ENCODE results near the gene TLCD5.

The TLCD5 gene

GRCh38 chr11:120324932-120325810, at the start of gene TLCD5:
Gene TLCD5 (plus strand): TSS chr11:120325299. CDS start chr11:120327442, 2,143 bp downstream.
- no peak for FAIRE-seq
- DNase-seq (ENCODE audit: extremely low spot score, insufficient read length, low read depth), result no peak

- DNase-seq (ENCODE audit: extremely low spot score, insufficient read length, low read depth), result no peak
- FAIRE-seq, result no peak
These were observed 45.6 kb upstream of the TLCD5 start for GRCh38 chr11:120279502-120279901.

- DNase-seq (ENCODE audit: extremely low spot score, insufficient read length, low read depth) (no peak), FAIRE-seq (no peak)
These were observed 44.5 kb upstream of the TLCD5 start for GRCh38 chr11:120280600-120281051.

GRCh38 chr11:120281143-120281795, 43.8 kb upstream of the TLCD5 start:
- no peak for DNase-seq (ENCODE audit: extremely low spot score, insufficient read length, low read depth)
- FAIRE-seq, result no peak

DNA sequence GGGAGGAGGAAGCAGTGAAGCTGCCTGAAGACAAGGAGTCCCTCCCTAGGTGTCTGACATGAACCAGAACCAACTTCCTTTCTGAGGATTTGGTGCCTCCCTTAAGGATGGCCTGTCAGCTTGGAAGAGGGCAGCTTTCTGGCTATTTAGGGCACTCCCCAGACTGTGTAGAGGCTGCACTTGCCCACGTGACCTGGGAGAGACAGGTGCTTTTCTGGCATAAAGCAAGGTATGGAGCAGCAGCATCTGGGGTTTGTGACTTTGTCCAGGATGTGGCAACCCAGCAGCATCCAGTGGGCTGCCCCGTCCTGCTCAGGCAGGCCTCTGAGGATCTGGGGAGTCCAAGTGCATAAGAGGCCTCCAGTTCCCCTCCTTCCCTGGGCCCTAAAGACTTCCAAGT, 42.0 kb upstream of the TLCD5 start:
- FAIRE-seq (no peak), DNase-seq (ENCODE audit: extremely low spot score, insufficient read length, low read depth) (no peak)

DNA sequence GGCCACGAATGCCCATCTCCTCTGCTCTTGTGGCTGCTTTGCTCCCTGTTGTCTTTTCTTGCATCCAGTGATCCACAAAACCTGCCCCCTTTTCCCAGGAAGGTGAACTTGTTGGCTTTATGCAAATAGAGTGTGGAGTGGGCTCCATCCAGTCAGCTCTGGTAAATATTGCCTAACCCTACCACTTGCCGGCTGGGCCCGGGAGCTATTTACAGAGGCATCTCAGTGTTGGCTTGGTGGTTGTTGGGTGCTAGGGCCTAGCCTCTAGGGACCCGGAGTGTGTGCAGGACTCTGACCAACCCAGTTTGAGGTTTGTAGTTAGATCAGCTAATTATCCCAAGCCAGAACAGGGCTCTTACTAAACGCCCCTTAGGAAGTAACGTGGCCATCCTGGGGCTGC, 40.8 kb upstream of the TLCD5 start:
- FAIRE-seq (no peak), DNase-seq (ENCODE audit: extremely low spot score, insufficient read length, low read depth) (no peak)

GRCh38 chr11:120285256-120285655, 39.8 kb upstream of the TLCD5 start:
- FAIRE-seq, result no peak

DNA sequence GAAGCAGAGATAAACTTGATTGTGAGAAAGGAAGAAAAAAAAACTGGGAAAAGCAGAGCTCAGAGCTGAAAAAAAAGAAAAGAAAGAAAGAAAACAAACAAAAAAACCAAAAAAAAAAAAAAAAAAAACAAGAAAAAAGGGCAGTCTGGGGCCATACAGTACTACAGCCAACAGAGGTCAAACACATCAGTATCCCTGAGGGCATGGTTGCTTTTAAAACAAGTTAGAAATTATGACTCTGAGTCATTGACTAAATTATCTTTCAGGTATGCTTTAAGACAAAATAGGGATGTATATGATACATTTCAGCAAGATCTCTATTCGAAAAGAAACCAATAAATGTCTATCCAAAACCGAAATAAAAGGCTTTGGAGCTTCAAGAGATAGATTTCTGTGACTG, 37.1 kb upstream of the TLCD5 start:
- FAIRE-seq (no peak), DNase-seq (ENCODE audit: extremely low spot score, insufficient read length, low read depth) (no peak)

More at GRCh38 chr11:120285256-120285655, 39.8 kb upstream of the TLCD5 start:
- no peak for DNase-seq (ENCODE audit: extremely low spot score, insufficient read length, low read depth)

DNA sequence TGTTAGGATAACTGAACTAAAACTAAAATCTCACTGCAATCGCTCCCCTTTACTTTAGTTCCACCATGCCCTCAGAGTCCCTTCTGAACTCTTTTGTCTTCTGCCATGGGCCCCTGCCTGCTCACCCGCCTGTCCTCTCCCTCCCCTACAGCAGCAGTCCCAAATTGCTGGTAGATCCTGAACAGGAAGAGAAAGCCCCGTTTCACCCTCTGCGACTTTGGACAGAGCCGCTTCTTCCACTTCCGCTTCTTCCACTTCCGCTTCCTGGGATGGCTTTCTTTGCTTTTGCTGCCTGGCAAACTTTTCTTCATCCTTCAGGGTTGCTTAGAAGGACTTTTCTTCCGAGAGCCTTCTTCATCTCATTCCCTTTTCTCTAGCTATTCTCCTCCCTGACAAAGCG, 35.7 kb upstream of the TLCD5 start:
- no peak for FAIRE-seq

GRCh38 chr11:120290956-120291355, 34.1 kb upstream of the TLCD5 start:
- DNase-seq (ENCODE audit: extremely low spot score, insufficient read length, low read depth) (no peak), FAIRE-seq (no peak)

More for the DNA sequence above, 35.7 kb upstream of the TLCD5 start:
- no peak for DNase-seq (ENCODE audit: extremely low spot score, insufficient read length, low read depth)

DNA sequence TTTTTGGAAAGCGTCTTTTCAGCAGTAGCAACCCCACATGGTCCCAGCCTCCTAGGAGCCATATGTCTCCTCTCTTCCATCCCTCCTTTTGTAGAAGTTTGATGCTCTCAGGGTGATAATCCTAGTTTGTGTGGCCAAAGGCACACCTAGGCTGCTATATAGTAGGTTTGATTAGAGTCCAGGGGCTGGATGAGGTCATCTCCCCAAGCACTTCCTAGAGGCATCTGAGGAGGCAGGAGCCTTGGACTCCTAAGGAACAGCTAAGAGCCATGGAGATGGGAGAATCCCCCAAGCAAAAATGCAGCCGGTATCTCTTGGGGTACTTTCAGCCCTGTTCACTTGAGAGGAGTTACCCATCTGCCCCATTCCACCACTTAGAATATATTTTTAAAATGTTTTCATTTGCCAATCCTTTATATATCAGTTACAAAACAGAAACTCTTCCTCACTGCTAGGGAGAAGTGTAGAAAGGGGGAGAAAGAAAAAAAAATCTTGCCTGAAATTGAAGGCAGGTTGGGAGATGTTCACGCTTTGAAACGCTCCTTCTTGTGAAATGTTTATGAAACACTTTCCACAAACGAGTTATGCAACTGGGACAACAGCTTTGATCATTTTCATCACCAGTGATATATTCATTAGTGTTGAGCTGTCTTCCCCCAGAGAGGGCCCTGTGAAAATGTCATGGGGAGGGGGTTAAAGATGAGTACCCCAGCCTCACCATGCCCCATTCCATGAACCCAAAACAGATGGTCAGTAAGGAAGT, 31.9 kb upstream of the TLCD5 start:
- DNase-seq (ENCODE audit: extremely low spot score, insufficient read length, low read depth), result no peak
- FAIRE-seq, result no peak

GRCh38 chr11:120294096-120294495, 31.0 kb upstream of the TLCD5 start:
- FAIRE-seq (no peak), DNase-seq (ENCODE audit: extremely low spot score, insufficient read length, low read depth) (no peak)

DNA sequence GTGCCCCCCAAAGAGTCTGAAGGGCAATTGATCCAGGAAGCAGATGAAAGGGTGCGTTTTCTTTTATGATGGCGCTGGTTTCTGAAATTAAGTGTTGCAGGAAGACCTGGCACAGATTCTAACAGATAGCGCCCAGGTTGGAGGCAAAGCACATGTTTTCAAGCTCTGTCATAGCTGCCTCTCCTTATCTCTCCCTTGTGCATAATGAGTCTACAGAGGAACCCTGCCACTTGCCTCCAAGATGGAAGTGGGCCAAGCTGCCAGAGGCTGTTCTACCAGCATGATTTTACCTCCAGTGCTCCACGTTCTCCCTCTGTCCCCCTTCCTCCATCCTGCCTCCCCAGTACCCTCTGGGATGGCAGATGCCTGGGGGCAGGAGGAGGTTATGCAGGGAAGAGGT, 30.0 kb upstream of the TLCD5 start:
- FAIRE-seq (no peak), DNase-seq (ENCODE audit: extremely low spot score, insufficient read length, low read depth) (no peak)

GRCh38 chr11:120296554-120296953, 28.5 kb upstream of the TLCD5 start:
- DNase-seq (ENCODE audit: extremely low spot score, insufficient read length, low read depth) (no peak), FAIRE-seq (no peak)

- no peak for FAIRE-seq
These were observed 26.6 kb upstream of the TLCD5 start for GRCh38 chr11:120298461-120298860.

DNA sequence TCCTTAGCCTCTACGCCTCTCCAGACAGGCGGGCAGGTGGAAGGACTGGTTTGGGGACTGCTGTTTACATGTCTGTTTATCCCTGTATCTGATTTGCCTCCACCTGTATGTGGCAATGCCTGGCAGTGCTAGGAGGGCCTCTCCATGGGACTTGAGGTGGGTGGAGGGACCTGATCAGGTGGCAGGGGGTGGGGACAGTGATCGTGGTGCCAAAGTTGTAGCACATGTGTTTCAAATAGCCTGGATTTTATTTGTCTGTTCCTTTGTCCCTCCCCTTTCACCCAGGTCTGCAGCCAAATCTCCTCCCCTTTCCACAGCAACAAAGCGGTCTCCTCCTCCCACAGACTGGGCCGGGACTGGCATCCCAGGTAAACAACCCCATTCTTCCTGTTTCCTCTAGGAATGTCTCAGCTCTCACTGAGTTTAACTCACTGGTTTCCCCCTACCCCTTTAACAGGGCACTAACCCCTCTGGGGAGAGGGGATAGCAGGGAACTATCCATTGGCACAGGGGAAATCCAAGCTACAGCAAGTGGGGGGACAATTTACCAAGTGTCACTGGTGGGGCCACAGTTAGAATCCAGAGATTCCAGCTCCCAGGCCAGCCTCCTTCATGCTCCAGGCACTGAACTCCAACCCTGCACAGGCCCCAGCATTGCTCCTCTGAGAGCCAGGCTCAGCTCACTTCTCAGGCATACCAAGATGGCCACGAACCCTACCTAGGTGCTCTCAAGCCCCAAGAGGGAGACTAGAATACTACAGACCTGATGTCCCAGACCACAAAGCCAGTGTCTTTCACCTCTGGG, 22.9 kb upstream of the TLCD5 start:
- no peak for FAIRE-seq
- no peak for DNase-seq (ENCODE audit: extremely low spot score, insufficient read length, low read depth)

More at GRCh38 chr11:120298461-120298860, 26.6 kb upstream of the TLCD5 start:
- no peak for DNase-seq (ENCODE audit: extremely low spot score, insufficient read length, low read depth)

DNA sequence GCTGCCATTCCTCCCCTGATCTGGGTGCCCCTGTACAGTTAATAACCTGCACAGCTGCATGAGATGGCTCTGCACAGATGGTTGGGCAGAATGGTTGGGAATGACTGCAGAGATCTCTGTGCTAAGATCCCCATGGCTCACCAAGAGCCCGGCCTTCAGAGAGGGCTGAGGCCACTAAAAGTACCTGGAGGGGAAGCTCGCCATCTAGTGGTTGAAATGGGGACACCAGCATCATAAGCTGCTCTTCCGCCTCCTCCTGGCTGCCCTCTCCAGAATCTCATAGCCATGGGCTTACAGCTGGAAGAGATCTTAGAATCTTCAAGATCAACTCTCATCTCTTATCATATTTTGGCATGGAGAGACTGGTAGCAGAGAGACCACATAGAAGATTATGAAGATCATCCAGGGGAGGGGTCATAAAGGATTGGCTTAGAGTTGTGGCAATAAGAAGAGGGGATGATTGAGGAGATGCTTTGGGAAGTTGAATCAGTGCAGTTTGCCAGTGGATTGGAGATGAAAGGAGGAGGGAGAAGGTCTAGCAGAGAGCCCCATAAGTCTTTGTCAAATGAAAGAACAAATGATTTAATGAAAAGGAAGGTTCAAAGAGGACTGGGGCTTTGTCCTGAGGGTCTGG, 22.0 kb upstream of the TLCD5 start:
- FAIRE-seq (peak; percentile 86), DNase-seq (ENCODE audit: extremely low spot score, insufficient read length, low read depth) (peak; percentile 47)

DNA sequence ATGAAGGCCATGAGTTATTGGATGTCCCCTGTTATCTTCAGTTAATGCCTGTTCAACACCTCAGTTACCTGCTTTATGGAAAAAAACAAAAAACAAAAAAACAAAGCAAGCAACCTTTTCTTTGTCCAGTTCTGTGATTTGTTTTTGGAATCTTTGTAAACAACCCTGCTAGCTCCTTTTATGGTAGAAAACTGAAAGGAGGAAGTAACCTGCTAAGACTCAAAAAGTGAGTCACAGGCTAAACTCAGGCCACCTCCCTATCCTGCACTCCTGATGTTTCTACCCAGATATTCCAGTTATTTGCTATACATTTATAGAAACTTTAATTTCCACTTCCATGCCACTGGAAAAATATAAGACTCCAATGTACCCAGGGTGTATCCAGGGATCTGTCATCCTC, 20.6 kb upstream of the TLCD5 start:
- FAIRE-seq (no peak), DNase-seq (ENCODE audit: extremely low spot score, insufficient read length, low read depth) (no peak)

DNA sequence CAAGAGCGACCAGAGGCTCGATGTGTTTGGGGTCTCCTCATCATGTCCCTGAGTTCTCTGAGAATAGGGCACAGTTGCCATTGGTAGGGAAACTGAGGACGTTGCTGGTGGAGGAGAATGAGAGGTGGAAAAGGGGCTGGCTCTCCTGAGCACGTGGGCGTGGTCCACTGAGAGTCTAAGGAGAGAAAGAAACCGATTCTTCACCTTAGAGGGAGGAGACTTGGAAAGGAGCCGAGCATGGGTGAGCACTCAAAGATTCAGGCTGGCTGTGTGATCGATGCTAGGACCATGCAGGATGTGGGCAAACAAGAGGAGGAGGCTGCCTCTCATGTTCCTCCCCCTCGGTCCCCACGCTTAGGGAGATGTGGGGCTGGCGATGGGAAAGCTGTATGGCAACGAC, 19.8 kb upstream of the TLCD5 start:
- FAIRE-seq (no peak), DNase-seq (ENCODE audit: extremely low spot score, insufficient read length, low read depth) (no peak)
